ENCODE results near the gene FOXI1.
"Not testable (repeated sequence)": the region's sequence is repeated elsewhere in the genome, so short reads cannot be mapped to it uniquely, and the experiment has no call there.

Gene FOXI1

DNA sequence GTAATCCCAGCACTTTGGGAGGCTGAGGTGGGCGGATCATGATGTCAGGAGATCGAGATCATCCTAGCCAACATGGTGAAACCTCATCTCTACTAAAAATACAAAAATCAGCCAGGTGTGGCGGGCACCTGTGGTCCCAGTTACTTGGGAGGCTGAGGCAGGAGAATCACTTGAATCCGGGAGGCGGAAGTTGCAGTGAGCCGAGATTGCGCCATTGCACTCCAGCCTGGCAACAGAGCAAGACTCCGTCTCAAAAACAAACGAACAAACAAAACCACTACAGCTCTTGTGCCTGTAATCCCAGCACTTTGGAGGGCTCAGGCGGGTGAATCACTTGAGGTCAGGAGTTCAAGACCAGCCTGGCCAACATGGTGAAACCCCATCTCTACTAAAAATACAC lies 11.4 kb upstream of the FOXI1 start:
- not testable (repeated sequence) for DNase-seq

DNA sequence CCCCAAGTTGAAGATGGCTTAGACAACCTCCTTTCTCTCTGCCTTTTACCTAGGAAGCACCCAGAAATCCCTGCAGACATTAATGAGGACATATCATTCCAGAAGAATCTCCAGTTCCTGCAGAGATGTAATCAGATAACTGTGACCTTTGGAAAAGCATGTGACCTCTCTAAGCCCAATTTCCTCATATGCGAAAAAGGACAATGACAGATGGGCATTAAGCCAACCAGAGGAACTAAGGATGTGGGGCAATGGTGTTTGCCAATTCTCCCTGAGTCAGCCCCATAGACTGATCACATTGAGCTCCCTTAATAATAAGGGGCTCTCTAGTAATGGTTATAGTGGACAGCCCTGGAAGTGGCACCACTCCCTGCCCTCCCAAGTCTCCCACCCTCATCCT lies 10.1 kb upstream of the FOXI1 start:
- DNase-seq, result no peak

DNA sequence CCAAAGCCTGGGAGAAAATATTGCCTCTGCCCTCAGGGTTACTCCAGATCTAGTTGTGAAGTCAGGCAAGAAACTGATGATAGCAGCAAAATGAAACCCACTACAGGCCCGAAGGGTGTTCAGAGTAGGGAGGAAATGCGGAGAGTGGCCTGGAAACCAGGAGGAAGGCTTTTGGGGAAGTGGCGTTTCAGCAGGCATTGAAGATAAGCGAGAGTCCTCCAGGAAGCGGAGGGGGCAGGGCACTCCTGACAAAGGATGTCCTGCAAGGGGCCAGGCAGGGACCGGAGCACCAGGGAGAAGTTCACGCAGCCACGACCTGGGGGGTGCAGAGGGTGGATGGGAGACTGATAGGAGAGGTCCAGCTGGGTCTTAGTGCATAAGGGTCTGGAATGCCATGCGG lies 7.8 kb upstream of the FOXI1 start:
- no peak for DNase-seq

DNA sequence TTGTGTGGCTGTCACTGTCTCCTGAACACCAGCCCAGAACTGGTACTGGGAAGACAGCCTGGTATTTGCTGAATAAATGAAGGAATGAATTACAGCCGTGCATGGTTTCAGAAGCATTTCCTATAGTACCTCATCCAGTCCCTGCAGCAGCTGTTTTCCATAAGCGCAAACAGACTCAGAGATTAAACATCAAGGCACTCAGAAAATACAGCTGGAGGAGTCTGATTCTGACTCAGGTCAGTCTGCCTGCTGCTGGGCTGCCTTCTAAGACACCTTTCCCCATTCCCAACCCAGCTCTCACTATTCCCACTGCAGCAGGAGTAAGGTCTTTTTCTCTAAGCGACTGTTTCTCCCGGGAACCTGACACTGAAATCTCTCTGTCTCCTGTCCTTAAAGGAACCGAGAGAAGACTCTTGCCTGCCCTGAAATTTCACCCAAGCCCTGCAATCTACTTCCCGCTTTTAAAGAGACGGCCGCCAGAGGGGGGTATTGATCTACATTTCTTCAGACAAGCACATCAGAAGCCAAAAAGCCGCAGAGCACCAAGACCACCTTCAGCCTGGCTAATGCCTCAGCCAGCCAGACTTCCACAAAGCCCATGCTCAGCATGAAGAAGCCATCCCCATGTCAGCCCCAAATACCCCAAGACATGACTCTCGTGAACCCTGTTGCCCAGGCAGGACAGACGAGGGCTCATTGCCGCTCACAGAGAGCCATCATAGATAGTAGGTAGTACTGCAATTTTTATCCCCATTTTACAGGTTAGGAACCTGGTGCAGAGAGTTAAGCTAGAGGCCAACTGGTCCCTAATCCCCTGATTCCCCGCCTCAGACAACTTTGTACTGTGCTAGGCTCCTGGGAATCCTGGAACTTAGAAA lies 5.4 kb upstream of the FOXI1 start:
- peak; percentile 64 for DNase-seq

DNA sequence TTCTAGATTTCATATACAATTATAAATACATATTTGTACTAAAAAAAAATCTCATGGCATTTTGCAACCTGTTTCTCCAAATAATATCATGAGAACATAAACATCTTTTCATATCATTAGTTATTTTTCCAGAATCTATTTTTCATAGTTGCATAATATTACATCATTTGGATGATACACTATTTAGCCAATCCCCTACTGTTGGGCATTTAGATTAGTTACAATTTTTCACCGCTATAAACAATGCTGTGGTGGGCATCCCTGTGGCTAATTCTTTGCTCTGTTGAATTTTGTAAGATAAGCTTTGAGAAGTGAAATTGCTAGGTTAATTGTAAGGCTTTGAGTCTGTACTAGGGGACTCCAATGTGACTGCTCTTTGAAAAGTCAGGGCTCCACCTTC lies 2.2 kb upstream of the FOXI1 start:
- no peak for DNase-seq

DNA sequence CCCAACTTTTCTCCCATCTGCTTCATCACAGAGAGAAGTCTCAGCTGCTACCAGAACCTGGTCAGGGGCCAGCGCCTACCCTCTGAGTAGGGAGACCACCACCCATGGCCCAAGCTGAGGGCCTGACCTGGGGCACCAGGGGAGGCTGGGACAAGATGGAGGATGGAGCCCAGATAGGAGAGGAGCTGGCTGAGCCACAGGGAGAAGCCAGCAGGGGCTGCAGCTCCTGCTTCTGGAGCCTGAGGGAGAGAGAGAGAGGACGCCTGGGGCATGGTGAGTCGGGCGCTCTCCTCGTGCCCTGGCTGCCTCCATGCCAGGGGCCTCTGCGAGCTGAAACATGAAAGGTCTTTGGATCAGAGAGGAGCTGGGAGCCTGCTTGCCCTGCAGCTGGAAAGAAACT lies 1.4 kb upstream of the FOXI1 start:
- DNase-seq, result no peak

DNA sequence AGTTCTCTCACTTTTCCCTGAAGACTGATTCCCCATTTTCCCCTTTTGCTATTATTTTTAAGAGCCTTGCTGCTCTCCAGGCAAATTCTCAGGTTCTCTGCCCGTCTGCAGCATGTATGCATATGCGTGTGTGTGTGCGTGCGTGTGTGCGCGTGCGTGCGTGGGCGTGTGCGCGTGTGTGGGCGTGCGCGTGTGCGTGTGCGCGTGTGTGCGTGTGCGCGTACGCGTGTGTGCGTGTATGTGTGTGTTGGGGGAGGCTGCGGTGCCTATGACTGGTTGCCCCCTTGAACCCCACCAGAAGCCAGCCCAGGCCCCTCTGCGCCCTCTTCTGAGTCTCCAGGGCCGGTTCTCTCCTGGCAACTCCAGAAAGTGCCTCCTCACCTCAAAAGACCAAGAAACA lies 987 bp upstream of the FOXI1 start:
- no peak for DNase-seq

DNA sequence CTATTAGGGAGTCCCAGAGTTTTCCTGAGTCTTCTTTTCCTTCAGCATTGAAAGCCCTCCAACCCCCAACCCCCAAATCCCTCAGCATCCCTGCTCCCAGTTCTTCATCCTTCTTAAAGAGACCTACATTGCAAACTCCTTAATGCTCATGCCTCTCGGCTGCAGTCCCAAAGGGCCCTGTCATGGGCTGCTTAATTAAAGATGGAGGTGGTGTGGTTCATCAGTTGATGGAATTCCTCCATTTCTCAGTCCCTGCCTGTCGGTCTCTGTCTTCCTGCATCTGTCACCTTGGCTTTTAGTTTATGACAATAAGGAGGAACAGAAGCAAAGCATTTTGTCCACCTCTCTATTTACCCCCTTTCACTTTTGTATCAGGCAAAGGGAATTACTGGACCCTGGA lies 2.0 kb downstream of the FOXI1 start:
- no peak for DNase-seq

DNA sequence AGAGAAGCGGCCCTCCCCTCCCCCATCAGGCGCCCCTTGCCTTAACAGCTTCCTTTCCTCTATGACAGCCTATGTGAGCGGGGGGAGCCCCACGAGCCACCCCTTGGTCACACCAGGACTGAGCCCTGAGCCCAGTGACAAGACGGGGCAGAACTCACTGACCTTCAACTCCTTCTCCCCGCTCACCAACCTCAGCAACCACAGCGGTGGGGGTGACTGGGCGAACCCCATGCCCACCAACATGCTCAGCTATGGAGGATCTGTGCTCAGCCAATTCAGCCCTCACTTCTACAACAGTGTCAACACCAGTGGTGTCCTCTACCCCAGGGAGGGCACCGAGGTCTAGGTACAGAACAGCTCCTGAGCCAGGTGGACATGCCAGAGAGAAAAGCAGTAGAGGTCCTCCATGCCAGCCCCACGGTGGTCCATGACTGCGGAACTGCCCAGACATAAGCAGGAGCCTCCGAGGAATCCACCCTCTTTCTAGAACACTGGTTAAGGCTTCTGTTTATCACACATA lies 2.6 kb downstream of the FOXI1 start:
- no peak for DNase-seq

DNA sequence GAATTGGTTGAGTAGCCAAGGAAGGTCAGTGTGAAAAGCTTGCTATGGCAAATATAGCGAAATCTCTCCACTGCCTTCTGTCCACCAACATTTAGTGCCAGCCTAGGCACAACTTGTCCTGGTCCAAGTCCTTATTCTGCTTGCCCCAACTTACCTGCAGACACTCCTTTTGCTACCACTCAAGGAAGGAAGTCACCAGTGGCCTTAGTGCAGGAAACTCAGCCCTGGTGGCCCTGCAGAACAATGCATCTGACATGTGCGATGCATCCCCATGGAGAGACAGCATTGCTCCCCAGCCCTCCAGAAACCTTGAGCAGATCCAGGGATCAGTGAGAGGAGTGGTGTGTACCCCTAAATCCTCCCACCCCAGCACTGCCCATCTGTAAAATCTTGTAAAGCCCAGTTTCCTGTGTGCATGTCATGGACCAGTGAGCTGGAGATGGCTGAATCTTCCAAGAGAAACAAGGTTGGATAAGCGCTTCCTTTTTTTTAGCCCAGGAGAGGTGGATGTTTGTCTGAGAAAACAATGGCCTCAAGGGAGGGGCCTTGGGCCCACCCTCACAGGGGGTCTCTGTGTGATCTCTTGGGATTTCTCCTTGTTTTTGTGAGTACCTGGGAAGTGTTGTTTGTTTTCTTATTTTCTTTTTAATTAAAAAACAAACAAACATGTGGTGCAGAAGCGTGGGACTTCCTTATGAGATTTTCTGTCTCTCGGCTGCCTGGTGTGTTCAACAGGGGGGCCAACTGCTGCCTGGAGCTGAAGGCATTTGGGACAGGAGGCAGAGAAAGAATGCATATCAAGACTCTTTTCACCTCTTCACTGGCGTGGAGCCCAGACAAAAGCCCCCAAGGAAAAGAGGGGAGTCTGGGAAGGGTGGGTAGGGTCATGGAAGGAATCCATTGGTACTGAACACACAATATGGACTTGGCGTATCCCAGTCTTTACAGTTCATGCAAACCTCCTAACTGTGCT lies 3.6 kb downstream of the FOXI1 start:
- DNase-seq, result no peak

DNA sequence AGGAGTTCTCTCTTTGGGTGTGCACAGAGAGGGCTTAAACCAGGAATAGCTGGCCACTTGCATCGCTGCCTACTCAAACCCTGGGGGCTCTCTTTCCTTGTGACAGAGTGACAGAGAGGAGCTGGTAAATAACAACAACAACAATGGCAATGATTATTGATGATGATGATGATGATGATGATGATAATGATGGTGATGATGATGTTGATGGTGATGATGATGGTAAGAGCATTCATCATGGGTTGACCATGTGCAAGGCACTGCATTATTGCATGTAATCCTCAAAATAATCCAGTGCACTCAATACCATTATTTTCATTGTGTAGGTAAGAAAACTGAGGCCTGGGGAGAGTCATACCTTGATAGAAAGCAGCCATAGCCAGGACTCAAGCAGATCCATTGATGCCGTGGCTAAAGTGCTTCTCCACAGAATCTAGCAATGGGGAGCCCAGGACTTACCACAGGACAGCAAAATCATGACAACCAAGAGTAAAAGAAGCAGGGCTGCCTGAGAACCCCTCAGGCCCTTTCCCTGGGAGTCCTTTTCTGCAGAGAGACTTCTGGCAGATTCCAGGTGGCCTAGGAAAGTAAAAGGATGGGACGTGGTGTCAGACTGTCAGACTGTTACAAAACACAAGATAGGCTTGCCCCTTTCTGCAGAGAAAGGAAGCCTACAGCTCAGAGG lies 4.8 kb downstream of the FOXI1 start:
- no peak for DNase-seq

DNA sequence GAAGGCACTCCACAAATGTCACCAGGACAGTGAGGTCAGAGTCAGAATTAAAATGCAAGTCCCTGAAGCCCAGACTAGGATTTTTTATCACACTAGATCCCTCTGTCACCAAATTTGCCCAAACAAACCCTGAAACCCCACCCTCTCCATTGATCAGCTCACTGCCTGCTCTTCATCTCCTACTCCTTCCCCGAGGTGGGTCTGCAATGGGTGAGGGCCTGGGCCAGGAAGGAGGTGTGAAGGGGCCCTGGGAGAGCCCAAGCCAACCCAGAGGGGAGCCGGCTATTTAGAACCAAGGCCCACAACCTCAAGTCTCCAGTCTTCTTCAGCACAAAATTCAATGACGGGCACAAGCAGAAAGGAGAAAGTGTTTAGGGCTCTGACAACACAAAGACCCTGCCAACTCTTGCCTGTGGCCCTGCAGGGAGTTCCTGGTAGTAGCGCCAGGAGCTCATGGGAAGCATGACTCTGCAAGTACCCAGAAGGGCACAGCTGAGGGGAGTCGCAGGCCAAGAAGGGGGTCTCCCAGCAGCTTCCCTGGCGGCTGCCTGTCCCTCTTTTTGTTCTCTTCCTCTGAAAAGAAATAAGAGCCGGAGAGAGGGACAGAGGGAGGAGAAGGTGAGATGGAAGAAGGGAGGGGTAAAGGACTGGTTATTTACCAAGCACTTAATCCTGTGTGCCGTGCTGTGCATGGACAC lies 5.5 kb downstream of the FOXI1 start:
- DNase-seq, result no peak

DNA sequence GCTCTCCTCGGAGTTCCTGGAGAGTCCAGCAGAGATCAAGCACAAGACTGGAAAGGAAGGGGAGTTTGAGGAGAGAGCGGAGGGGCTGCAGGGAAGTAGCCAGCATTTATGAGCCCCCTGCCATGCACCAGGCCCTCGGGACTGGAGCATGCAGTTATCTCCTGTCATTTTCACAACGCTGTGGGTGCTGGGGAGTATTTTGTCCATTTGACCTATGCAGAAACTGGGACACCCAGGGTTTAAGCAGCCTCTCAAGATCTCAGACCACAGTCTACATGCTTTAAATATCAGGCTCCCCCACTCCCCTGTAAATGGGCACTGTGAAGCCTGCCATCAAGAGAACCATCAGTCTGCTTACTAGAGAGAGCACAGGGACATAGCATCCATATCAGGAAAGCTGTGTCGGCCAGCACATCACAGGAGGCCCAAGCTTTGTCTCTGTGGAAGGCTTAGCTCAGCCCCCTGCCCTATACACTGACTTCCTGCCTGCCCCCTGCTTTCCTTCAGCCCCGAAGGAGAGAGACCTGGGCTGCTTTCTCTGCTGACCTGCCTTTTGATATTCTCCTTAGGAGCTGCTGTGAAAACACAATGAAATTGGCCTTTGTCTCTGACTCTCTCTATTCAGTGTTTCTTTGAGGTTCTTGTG lies 7.3 kb downstream of the FOXI1 start:
- DNase-seq, result no peak

DNA sequence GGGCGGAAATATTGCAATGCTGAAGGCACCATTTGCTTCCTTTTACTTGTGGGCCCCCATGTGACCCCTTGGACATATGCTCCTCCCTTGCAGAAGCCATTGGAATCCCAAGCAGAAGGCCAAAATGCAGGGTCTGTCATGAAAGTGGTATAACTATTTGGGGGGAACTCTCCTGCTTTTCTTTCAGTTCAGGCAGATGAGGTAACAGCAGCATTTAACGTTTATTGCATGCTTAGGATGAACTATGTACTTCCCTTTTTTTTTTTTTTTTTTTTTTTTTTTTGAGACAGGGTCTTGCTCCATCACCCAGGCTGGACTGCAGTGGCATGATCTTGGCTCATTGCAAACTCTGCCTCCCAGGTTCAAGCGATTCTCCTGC lies 7.8 kb downstream of the FOXI1 start:
- DNase-seq, result no peak

DNA sequence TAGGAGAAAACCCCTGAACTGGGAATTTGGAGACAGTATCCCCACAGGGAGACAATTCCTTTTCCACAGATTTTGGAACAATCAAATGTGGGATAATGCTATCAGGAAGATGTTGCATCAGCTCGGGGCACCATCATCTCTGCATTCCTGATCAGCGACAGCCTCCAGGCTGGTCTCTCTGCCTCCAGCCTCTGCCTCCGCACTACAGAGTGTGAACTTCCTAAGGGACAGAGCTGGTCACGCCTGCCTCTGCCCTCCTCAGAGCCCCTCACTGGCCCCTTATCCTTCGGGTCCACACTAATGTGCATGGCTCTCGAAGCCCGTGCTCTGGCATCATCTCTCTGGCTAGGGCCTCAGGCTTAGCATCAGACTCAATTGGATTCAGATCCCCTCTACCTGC lies 8.6 kb downstream of the FOXI1 start:
- no peak for DNase-seq

DNA sequence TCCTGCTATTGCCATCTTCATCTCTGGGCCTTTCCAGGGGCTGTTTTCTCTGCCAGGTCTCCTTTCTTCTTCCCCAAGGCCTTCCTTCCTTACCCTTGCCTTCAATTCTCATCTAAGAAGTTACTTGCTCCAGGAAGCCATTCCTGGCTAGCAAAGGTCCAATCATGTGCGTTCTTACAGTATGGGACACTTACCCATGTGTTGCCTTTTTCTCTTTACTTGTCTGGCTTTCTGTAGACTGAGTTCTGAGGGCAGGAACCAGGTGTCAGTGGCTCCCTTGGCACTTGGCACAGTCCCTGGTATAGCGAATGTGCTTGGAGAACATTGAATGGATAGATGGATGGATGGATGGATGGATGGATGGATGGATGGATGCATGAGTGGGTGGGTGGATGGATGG lies 10.2 kb downstream of the FOXI1 start:
- no peak for DNase-seq

DNA sequence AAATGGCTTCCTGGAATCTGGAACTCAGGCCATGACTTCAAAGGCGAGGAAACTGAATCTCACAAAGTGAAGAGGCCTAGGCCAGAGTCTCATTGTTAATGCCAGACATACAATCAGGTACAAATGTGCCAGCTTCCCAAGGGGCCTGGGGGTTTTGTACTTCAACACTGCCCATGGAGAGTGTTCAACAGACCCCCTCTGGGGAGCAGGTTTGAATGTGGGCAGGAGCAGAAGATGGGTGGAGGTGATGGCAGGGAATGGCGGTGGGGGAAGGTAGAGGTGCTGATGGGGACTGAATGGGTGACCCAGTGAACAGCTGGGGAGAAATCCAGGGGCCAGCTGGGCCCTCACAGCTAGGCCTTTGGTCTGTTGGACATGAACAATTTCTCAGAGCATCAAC lies 12.0 kb downstream of the FOXI1 start:
- no peak for DNase-seq

DNA sequence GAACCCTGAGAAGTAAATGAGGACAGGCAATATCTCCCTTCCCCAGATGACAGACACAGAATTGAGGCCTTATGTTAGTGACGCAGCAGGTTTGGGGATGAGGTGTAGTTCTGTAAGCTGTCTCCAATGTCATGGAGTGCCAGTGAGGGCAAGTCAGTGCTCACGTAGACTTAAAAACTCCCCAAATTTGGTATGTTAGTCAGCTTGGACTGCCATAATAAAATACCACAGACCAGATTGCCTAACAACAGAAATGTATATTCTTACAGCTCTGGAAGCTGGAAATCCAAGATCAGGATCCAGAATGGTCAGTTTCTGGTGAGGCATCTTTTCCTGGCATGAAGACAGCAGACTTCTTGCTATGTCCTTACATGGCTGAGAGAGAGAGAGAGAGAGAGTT lies 14.9 kb downstream of the FOXI1 start:
- DNase-seq, result no peak

DNA sequence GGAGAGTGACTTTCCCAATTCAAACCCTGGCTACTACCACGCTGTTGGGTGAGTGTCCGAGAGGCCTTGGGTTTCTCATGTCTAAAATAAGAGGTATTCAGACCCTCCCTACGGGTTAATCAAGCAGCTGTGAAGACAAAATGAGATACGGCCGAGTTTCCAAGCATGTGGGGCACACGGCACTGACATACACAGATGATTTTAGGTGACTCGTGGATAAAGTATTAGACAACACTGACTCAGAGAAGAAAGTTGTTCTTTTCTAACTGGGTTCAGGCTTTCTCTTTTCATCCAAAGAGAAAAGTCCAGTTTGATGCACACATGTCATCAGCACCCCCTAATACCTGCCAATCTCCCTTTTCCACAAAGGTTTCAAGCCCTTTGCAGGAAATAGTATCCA lies 15.6 kb downstream of the FOXI1 start:
- no peak for DNase-seq

DNA sequence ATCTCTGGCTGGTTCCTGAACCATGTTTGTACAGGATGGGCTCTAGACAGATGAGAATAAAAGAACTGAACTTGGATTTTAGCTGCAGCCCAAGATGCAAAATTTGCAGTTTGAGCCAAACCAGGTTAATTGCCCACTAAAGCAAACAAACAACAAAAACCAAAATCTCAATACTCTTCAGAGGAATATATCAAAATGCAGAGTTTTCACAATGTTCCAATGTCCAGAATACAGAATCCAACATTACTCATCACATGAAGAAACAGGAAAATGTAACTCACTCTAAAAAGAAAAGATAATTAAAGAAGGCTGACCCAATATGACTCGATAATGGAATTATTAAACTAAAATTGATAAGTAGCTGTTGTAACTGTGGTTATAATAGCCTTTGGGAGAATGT lies 20.4 kb downstream of the FOXI1 start:
- no peak for DNase-seq

DNA sequence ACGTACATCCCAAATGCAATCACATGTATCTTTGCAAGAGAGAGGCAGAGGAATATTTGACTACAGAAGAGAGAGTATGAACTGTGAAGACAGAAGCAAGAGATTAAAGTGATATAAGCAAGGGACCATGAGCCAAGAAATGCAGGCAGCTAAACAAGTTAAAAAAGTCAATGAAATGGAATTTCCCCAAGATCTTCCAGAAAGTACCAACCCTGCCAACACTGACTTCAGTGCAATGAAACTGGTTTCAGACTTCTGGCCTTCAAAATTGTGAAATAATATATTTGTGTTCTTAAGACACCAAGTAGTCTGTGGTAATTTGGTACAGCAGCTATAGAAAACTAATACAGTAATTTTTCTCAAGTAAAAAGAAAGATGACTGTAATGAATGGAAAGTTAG lies 20.9 kb downstream of the FOXI1 start:
- DNase-seq, result no peak

DNA sequence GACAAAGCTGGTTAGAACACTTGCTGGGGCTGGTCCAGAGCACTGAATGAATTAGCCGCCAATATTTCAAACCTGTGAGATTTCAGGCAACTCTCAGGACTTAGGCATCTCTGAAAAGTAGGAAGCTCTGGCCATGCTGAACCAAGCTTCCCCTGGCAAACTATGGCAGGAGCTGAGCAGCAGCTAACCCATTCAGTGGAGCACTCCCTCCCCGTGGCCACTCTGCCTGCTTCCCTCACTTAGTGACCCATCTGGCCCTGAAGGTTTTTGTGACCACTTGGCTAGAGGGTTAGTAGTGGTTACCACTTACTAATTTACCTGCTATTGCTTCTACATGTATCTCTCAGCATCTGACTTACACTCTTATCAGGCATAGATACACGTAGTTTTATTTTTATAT lies 25.5 kb downstream of the FOXI1 start:
- DNase-seq, result no peak

Data from activated CD4-positive, alpha-beta T cell treated with anti-CD3 and anti-CD28 coated beads, Interleukin-2, amount 50 U/mL, for 16 hours (primary cell).